GM23338 (cell line): Measurements from ENCODE around the gene SH3BP2.

Experiments used
- CREB1 ChIP-seq: fragments of 250-450 bp; sonication (Bioruptor Pico); IDR thresholded peaks from 2 replicates; pipeline ENCODE4 v1.5.0; 2020; ENCODE audit warnings: low read depth, mild to moderate bottlenecking, moderate library complexity
- EZH2 ChIP-seq: fragments of 200-600 bp; sonication (generic); IDR thresholded peaks from one replicate; pipeline ENCODE4 v1.8.0; 2017; ENCODE audit warnings: antibody characterized with exemption, mild to moderate bottlenecking, low read depth; ENCODE audit not compliant: unreplicated experiment
- EZH2phosphoT487 ChIP-seq: fragments of 200-600 bp; sonication (generic); IDR thresholded peaks from one replicate; pipeline ENCODE4 v1.8.1; 2018; ENCODE audit warnings: antibody characterized with exemption; ENCODE audit not compliant: unreplicated experiment
- JUNB ChIP-seq: IDR thresholded peaks from one replicate; pipeline ENCODE4 v1.6.1; 2016; ENCODE audit warnings: antibody characterized with exemption; ENCODE audit not compliant: unreplicated experiment
- POLR2AphosphoS5 ChIP-seq: IDR thresholded peaks from 2 replicates; pipeline ENCODE4 v1.6.1; 2016; ENCODE audit warnings: antibody characterized with exemption, low read depth
- STAT1 ChIP-seq: IDR thresholded peaks from one replicate; pipeline ENCODE4 v1.6.1; 2016; ENCODE audit warnings: antibody characterized with exemption; ENCODE audit not compliant: unreplicated experiment
- ZNF114 ChIP-seq: fragments of 250-450 bp; sonication (Bioruptor Pico); IDR thresholded peaks from 2 replicates; pipeline ENCODE4 v1.5.0; 2020; ENCODE audit warnings: mild to moderate bottlenecking, moderate library complexity
- ZNF331 ChIP-seq: fragments of 250-450 bp; sonication (Bioruptor Pico); IDR thresholded peaks from 2 replicates; pipeline ENCODE4 v1.5.0; 2020; ENCODE audit warnings: low read depth, mild to moderate bottlenecking, moderate library complexity
- TF ChIP-seq, protein P1 (sequence below), 2 experiments: fragments of 200-600 bp in 1 of 2; sonication (generic) in 1 of 2; conservative IDR thresholded peaks; 2 replicates each; pipeline versions ENCODE4 v1.5.1 to v1.6.1; 2016 to 2017; ENCODE audit warnings: antibody characterized with exemption in 2 of 2, low read depth in 2 of 2, mild to moderate bottlenecking in 2 of 2, moderate library complexity in 1 of 2
- TF ChIP-seq, protein P2 (sequence below): IDR thresholded peaks from one replicate; pipeline ENCODE4 v1.6.1; 2018; ENCODE audit warnings: antibody characterized with exemption; ENCODE audit not compliant: unreplicated experiment
- TF ChIP-seq, protein P3 (sequence below): fragments of 250-450 bp; sonication (Bioruptor Pico); IDR thresholded peaks from 2 replicates; pipeline ENCODE4 v1.5.0; 2020; ENCODE audit warnings: mild to moderate bottlenecking, moderate library complexity

DNA sequence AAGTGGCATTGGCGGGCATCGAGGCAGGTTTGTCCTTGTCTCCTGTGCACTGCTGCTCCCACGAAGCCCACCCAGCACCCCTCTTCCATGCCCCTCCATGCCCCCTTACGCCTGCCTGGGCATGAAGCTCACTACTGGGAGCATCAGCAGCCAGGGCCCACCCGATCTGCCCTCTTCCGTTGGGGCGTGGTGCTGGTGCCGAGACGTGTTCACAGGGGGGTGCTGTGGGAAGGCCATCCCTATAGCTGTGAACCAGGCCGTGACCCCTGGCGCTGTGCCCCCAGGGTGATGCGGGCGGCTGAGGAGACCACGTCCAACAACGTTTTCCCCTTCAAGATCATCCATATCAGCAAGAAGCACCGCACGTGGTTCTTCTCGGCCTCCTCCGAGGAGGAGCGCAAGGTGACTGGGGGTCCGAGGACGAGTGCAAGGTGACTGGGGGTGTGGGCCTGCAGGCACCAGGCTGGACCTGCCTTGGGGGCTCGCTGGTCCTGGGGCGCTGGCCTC, 31.5 kb downstream of the SH3BP2 start:
- TF ChIP-seq, protein P1, sequence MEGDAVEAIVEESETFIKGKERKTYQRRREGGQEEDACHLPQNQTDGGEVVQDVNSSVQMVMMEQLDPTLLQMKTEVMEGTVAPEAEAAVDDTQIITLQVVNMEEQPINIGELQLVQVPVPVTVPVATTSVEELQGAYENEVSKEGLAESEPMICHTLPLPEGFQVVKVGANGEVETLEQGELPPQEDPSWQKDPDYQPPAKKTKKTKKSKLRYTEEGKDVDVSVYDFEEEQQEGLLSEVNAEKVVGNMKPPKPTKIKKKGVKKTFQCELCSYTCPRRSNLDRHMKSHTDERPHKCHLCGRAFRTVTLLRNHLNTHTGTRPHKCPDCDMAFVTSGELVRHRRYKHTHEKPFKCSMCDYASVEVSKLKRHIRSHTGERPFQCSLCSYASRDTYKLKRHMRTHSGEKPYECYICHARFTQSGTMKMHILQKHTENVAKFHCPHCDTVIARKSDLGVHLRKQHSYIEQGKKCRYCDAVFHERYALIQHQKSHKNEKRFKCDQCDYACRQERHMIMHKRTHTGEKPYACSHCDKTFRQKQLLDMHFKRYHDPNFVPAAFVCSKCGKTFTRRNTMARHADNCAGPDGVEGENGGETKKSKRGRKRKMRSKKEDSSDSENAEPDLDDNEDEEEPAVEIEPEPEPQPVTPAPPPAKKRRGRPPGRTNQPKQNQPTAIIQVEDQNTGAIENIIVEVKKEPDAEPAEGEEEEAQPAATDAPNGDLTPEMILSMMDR (conservative IDR thresholded peaks at IDR 0.05; ENCODE audit: low read depth in 2 of 2) = no peak
- TF ChIP-seq EZH2 = no peak
- no peak for TF ChIP-seq POLR2AphosphoS5
- TF ChIP-seq JUNB = no peak
- TF ChIP-seq ZNF114 (CRISPR knock-in tag) = no peak
- TF ChIP-seq, protein P2, sequence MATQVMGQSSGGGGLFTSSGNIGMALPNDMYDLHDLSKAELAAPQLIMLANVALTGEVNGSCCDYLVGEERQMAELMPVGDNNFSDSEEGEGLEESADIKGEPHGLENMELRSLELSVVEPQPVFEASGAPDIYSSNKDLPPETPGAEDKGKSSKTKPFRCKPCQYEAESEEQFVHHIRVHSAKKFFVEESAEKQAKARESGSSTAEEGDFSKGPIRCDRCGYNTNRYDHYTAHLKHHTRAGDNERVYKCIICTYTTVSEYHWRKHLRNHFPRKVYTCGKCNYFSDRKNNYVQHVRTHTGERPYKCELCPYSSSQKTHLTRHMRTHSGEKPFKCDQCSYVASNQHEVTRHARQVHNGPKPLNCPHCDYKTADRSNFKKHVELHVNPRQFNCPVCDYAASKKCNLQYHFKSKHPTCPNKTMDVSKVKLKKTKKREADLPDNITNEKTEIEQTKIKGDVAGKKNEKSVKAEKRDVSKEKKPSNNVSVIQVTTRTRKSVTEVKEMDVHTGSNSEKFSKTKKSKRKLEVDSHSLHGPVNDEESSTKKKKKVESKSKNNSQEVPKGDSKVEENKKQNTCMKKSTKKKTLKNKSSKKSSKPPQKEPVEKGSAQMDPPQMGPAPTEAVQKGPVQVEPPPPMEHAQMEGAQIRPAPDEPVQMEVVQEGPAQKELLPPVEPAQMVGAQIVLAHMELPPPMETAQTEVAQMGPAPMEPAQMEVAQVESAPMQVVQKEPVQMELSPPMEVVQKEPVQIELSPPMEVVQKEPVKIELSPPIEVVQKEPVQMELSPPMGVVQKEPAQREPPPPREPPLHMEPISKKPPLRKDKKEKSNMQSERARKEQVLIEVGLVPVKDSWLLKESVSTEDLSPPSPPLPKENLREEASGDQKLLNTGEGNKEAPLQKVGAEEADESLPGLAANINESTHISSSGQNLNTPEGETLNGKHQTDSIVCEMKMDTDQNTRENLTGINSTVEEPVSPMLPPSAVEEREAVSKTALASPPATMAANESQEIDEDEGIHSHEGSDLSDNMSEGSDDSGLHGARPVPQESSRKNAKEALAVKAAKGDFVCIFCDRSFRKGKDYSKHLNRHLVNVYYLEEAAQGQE = no peak
- no peak for TF ChIP-seq STAT1
- TF ChIP-seq CREB1 (CRISPR knock-in tag) = no peak
- TF ChIP-seq, protein P3, sequence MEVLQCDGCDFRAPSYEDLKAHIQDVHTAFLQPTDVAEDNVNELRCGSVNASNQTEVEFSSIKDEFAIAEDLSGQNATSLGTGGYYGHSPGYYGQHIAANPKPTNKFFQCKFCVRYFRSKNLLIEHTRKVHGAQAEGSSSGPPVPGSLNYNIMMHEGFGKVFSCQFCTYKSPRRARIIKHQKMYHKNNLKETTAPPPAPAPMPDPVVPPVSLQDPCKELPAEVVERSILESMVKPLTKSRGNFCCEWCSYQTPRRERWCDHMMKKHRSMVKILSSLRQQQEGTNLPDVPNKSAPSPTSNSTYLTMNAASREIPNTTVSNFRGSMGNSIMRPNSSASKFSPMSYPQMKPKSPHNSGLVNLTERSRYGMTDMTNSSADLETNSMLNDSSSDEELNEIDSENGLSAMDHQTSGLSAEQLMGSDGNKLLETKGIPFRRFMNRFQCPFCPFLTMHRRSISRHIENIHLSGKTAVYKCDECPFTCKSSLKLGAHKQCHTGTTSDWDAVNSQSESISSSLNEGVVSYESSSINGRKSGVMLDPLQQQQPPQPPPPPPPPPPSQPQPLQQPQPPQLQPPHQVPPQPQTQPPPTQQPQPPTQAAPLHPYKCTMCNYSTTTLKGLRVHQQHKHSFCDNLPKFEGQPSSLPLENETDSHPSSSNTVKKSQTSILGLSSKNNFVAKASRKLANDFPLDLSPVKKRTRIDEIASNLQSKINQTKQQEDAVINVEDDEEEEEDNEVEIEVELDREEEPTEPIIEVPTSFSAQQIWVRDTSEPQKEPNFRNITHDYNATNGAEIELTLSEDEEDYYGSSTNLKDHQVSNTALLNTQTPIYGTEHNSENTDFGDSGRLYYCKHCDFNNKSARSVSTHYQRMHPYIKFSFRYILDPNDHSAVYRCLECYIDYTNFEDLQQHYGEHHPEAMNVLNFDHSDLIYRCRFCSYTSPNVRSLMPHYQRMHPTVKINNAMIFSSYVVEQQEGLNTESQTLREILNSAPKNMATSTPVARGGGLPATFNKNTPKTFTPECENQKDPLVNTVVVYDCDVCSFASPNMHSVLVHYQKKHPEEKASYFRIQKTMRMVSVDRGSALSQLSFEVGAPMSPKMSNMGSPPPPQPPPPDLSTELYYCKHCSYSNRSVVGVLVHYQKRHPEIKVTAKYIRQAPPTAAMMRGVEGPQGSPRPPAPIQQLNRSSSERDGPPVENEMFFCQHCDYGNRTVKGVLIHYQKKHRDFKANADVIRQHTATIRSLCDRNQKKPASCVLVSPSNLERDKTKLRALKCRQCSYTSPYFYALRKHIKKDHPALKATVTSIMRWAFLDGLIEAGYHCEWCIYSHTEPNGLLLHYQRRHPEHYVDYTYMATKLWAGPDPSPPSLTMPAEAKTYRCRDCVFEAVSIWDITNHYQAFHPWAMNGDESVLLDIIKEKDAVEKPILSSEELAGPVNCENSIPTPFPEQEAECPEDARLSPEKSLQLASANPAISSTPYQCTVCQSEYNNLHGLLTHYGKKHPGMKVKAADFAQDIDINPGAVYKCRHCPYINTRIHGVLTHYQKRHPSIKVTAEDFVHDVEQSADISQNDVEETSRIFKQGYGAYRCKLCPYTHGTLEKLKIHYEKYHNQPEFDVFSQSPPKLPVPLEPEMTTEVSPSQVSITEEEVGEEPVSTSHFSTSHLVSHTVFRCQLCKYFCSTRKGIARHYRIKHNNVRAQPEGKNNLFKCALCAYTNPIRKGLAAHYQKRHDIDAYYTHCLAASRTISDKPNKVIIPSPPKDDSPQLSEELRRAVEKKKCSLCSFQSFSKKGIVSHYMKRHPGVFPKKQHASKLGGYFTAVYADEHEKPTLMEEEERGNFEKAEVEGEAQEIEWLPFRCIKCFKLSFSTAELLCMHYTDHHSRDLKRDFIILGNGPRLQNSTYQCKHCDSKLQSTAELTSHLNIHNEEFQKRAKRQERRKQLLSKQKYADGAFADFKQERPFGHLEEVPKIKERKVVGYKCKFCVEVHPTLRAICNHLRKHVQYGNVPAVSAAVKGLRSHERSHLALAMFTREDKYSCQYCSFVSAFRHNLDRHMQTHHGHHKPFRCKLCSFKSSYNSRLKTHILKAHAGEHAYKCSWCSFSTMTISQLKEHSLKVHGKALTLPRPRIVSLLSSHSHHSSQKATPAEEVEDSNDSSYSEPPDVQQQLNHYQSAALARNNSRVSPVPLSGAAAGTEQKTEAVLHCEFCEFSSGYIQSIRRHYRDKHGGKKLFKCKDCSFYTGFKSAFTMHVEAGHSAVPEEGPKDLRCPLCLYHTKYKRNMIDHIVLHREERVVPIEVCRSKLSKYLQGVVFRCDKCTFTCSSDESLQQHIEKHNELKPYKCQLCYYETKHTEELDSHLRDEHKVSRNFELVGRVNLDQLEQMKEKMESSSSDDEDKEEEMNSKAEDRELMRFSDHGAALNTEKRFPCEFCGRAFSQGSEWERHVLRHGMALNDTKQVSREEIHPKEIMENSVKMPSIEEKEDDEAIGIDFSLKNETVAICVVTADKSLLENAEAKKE = no peak
- no peak for TF ChIP-seq ZNF331 (CRISPR knock-in tag)
- TF ChIP-seq EZH2phosphoT487 = no peak
